ENCODE data around the gene RASGEF1C.

RASGEF1C gene

GRCh38 chr5:180238631-180239030 lies 29.6 kb upstream of the RASGEF1C start:
- H3K4me3 ChIP-seq (ENCODE audit: control insufficient read depth, low read depth, low read length), result no peak overlapping the region
- TF ChIP-seq, protein P1, sequence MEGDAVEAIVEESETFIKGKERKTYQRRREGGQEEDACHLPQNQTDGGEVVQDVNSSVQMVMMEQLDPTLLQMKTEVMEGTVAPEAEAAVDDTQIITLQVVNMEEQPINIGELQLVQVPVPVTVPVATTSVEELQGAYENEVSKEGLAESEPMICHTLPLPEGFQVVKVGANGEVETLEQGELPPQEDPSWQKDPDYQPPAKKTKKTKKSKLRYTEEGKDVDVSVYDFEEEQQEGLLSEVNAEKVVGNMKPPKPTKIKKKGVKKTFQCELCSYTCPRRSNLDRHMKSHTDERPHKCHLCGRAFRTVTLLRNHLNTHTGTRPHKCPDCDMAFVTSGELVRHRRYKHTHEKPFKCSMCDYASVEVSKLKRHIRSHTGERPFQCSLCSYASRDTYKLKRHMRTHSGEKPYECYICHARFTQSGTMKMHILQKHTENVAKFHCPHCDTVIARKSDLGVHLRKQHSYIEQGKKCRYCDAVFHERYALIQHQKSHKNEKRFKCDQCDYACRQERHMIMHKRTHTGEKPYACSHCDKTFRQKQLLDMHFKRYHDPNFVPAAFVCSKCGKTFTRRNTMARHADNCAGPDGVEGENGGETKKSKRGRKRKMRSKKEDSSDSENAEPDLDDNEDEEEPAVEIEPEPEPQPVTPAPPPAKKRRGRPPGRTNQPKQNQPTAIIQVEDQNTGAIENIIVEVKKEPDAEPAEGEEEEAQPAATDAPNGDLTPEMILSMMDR (IDR thresholded peaks at IDR 0.05; ENCODE audit: control insufficient read depth, insufficient read depth, low read depth, low read length, missing control alignments), result no peak
- DNase-seq (ENCODE audit: low read depth), result no peak

- TF ChIP-seq, protein P1 (IDR thresholded peaks at IDR 0.05; ENCODE audit: control insufficient read depth, insufficient read depth, low read depth, low read length, missing control alignments), result no peak
- no peak overlapping the region for H3K4me3 ChIP-seq (ENCODE audit: control insufficient read depth, low read depth, low read length)
- DNase-seq (ENCODE audit: low read depth), result no peak
These were observed 26.8 kb upstream of the RASGEF1C start for GRCh38 chr5:180235846-180236245.

- TF ChIP-seq, protein P1 (IDR thresholded peaks at IDR 0.05; ENCODE audit: control insufficient read depth, insufficient read depth, low read depth, low read length, missing control alignments), result no peak
- no peak overlapping the region for H3K4me3 ChIP-seq (ENCODE audit: control insufficient read depth, low read depth, low read length)
- no peak for DNase-seq (ENCODE audit: low read depth)
These were observed 26.1 kb upstream of the RASGEF1C start for GRCh38 chr5:180235077-180235476.

- DNase-seq (ENCODE audit: low read depth), result no peak
- TF ChIP-seq, protein P1 (IDR thresholded peaks at IDR 0.05; ENCODE audit: control insufficient read depth, insufficient read depth, low read depth, low read length, missing control alignments), result no peak
- no peak overlapping the region for H3K4me3 ChIP-seq (ENCODE audit: control insufficient read depth, low read depth, low read length)
These were observed 25.3 kb upstream of the RASGEF1C start for GRCh38 chr5:180234271-180234670.

DNA sequence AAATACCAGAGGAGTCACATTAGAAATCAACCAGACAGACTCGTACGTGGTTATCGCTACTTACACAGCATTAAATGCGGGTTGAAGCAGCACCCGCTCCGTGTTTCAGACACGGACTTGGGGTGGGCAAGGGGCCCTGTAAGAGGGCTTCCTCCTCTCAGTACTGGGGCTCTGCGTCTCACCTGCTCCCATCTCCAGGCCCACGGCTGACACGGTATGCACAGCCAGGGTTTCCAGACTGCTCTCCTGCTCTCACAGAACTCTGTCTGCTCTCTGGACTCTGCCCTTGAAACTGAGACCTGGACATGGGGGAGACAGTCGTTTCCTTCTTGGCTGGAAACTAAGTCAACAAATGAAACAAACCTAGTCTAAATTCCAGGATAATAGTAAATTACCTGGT lies 24.7 kb upstream of the RASGEF1C start:
- no peak overlapping the region for H3K4me3 ChIP-seq (ENCODE audit: control insufficient read depth, low read depth, low read length)
- TF ChIP-seq, protein P1 (IDR thresholded peaks at IDR 0.05; ENCODE audit: control insufficient read depth, insufficient read depth, low read depth, low read length, missing control alignments), result no peak
- DNase-seq (ENCODE audit: low read depth), result no peak

GRCh38 chr5:180230017-180230416 lies 21.0 kb upstream of the RASGEF1C start:
- TF ChIP-seq, protein P1 (IDR thresholded peaks at IDR 0.05; ENCODE audit: control insufficient read depth, insufficient read depth, low read depth, low read length, missing control alignments), result no peak
- no peak overlapping the region for H3K4me3 ChIP-seq (ENCODE audit: control insufficient read depth, low read depth, low read length)
- no peak for DNase-seq (ENCODE audit: low read depth)

- TF ChIP-seq, protein P1 (IDR thresholded peaks at IDR 0.05; ENCODE audit: control insufficient read depth, insufficient read depth, low read depth, low read length, missing control alignments), result no peak
- no peak overlapping the region for H3K4me3 ChIP-seq (ENCODE audit: control insufficient read depth, low read depth, low read length)
- no peak for DNase-seq (ENCODE audit: low read depth)
These were observed 13.0 kb upstream of the RASGEF1C start for GRCh38 chr5:180222056-180222455.

Measured in AG09309 (cell line).